Mesenchymal stem cell (in vitro differentiated cells and primary cell): ENCODE data around the gene SYT2.

Source experiments
- DNase-seq: peaks from one replicate; pipeline ENCODE4 v3.0.0-alpha.2; 2013
- H2AFZ ChIP-seq: one replicate; pipeline ENCODE4 v1.6.1; 2013; ENCODE audit warnings: low read depth, mild to moderate bottlenecking, control low read depth, inconsistent platforms, low read length, moderate library complexity
- H2AK5ac ChIP-seq: 2 replicates; pipeline ENCODE4 v1.6.1; 2013; ENCODE audit warnings: low read length, moderate library complexity, mild to moderate bottlenecking, inconsistent platforms; ENCODE audit not compliant: severe bottlenecking
- H2BK120ac ChIP-seq: one replicate; pipeline ENCODE4 v1.6.1; 2013; ENCODE audit warnings: low read depth, mild to moderate bottlenecking, inconsistent platforms, low read length, moderate library complexity
- H2BK12ac ChIP-seq, 2 experiments: one replicate each; pipeline ENCODE4 v1.6.1; 2013; ENCODE audit warnings: inconsistent platforms in 2 of 2, low read length in 2 of 2, mild to moderate bottlenecking in 2 of 2, moderate library complexity in 2 of 2, control low read depth in 1 of 2
- H2BK15ac ChIP-seq: one replicate; pipeline ENCODE4 v1.6.1; 2013; ENCODE audit warnings: mild to moderate bottlenecking, low read depth, inconsistent platforms; ENCODE audit not compliant: poor library complexity, severe bottlenecking
- H2BK5ac ChIP-seq: 2 replicates; pipeline ENCODE4 v1.6.1; 2013; ENCODE audit warnings: low read depth, mild to moderate bottlenecking, low read length, control low read depth, inconsistent platforms; ENCODE audit not compliant: poor library complexity, severe bottlenecking
- H3K14ac ChIP-seq, 2 experiments: one replicate each; pipeline ENCODE4 v1.6.1; 2013; ENCODE audit warnings: inconsistent platforms in 2 of 2, low read length in 2 of 2, control low read depth in 1 of 2, mild to moderate bottlenecking in 1 of 2, moderate library complexity in 1 of 2
- H3K18ac ChIP-seq, 2 experiments: one replicate each; pipeline ENCODE4 v1.6.1; 2013; ENCODE audit warnings: inconsistent platforms in 2 of 2, low read length in 2 of 2, control low read depth in 1 of 2, low read depth in 1 of 2, mild to moderate bottlenecking in 1 of 2
- H3K23ac ChIP-seq, 2 experiments: one replicate each; pipeline ENCODE4 v1.6.1; 2013; ENCODE audit warnings: inconsistent platforms in 2 of 2, low read length in 2 of 2, mild to moderate bottlenecking in 2 of 2, moderate library complexity in 2 of 2, control low read depth in 1 of 2
- H3K27ac ChIP-seq: 2 replicates; pipeline ENCODE4 v1.5.1; 2013; ENCODE audit warnings: mild to moderate bottlenecking, moderate library complexity, low read length, control low read depth, inconsistent platforms; ENCODE audit not compliant: poor library complexity, severe bottlenecking
- H3K27me3 ChIP-seq, 2 experiments: 2 replicates each; pipeline versions ENCODE4 v1.6.1 to v1.7.0; 2013; ENCODE audit warnings: low read length in 2 of 2, mild to moderate bottlenecking in 2 of 2, moderate library complexity in 2 of 2, control low read depth in 1 of 2, inconsistent platforms in 1 of 2; ENCODE audit not compliant: control insufficient read depth in 1 of 2, insufficient read depth in 1 of 2
- H3K36me3 ChIP-seq, 2 experiments: 2 replicates each; pipeline versions ENCODE4 v1.6.1 to v1.7.0; 2013; ENCODE audit warnings: low read length in 2 of 2, control low read depth in 1 of 2, inconsistent platforms in 1 of 2, low read depth in 1 of 2, mild to moderate bottlenecking in 1 of 2; ENCODE audit not compliant: insufficient read depth in 2 of 2, control insufficient read depth in 1 of 2
- H3K4ac ChIP-seq, 2 experiments: one replicate each; pipeline ENCODE4 v1.6.1; 2013; ENCODE audit warnings: inconsistent platforms in 2 of 2, low read length in 2 of 2, mild to moderate bottlenecking in 2 of 2, moderate library complexity in 2 of 2, control low read depth in 1 of 2, low read depth in 1 of 2
- H3K4me1 ChIP-seq: 2 replicates; pipeline ENCODE4 v1.6.1; 2013; ENCODE audit warnings: low read depth, low read length, control low read depth; ENCODE audit not compliant: control insufficient read depth, insufficient read depth
- H3K4me2 ChIP-seq: 2 replicates; pipeline ENCODE4 v1.6.1; 2013; ENCODE audit warnings: low read length, mild to moderate bottlenecking, inconsistent platforms; ENCODE audit not compliant: poor library complexity, severe bottlenecking
- H3K4me3 ChIP-seq, 2 experiments: 2 replicates each; pipeline versions ENCODE4 v1.5.1 to v1.7.0; 2013; ENCODE audit warnings: low read length in 2 of 2, mild to moderate bottlenecking in 2 of 2, control low read depth in 1 of 2, low read depth in 1 of 2; ENCODE audit not compliant: insufficient read depth in 1 of 2
- H3K79me1 ChIP-seq: replicated peaks from 2 replicates; pipeline ENCODE4 v1.6.1; 2013; ENCODE audit warnings: mild to moderate bottlenecking, control low read depth, low read length, inconsistent platforms; ENCODE audit not compliant: poor library complexity, severe bottlenecking
- H3K9ac ChIP-seq: 2 replicates; pipeline ENCODE4 v1.7.0; 2013; ENCODE audit warnings: mild to moderate bottlenecking, low read length, moderate library complexity
- H3K9me3 ChIP-seq: 2 replicates; pipeline ENCODE4 v1.7.0; 2013; ENCODE audit warnings: mild to moderate bottlenecking, low read length; ENCODE audit not compliant: control insufficient read depth
- H4K8ac ChIP-seq: one replicate; pipeline ENCODE4 v1.6.1; 2013; ENCODE audit warnings: inconsistent platforms, mild to moderate bottlenecking, low read length, moderate library complexity
- H4K91ac ChIP-seq: one replicate; pipeline ENCODE4 v1.6.1; 2013; ENCODE audit warnings: mild to moderate bottlenecking, low read length, inconsistent platforms
- WGBS: methylation state at CpG from one replicate; pipeline ENCODE4 v1.1.7; 2013; ENCODE audit warnings: mixed read lengths; 5-methylcytosine and 5-hydroxymethylcytosine counted together

The SYT2 gene

GRCh38 chr1:202673531-202673930 lies 36.7 kb downstream of the SYT2 start:
- no peak overlapping the region for H3K4ac ChIP-seq
- no peak for DNase-seq
- 90% methylated on average over 5 of the region's 5 CpGs for WGBS
- no peak overlapping the region for H3K14ac ChIP-seq
- H2BK120ac ChIP-seq = no peak overlapping the region
- peaks cover 25 to 71% of the 10 kb centered on the region in 2 experiments for H3K27me3 ChIP-seq
- no peak overlapping the region for H3K18ac ChIP-seq
- H3K4me2 ChIP-seq = no peak overlapping the region
- H2AFZ ChIP-seq = no peak overlapping the region
- no peak overlapping the region for H2BK12ac ChIP-seq
- peaks cover 7% of the 10 kb centered on the region for H3K9me3 ChIP-seq
- H2BK5ac ChIP-seq = no peak overlapping the region
- H3K36me3 ChIP-seq = no peaks in the 10 kb centered on the region
- H3K9ac ChIP-seq = no peak overlapping the region
- no peak overlapping the region for H3K4me3 ChIP-seq
- H2AK5ac ChIP-seq = no peak overlapping the region
- no peak overlapping the region for H3K27ac ChIP-seq
- H3K23ac ChIP-seq = no peak overlapping the region
- no peak overlapping the region for H4K91ac ChIP-seq
- peaks cover 2% of the 10 kb centered on the region for H3K4me1 ChIP-seq
- H4K8ac ChIP-seq = no peak overlapping the region
- H3K79me1 ChIP-seq = no peaks in the 10 kb centered on the region
- no peak overlapping the region for H2BK15ac ChIP-seq

GRCh38 chr1:202671399-202671798 lies 38.9 kb downstream of the SYT2 start:
- no peak for DNase-seq
- H2BK5ac ChIP-seq = no peak overlapping the region
- no peak overlapping the region for H2BK12ac ChIP-seq
- H3K4ac ChIP-seq = no peak overlapping the region
- H3K27ac ChIP-seq = no peak overlapping the region
- H2BK15ac ChIP-seq = no peak overlapping the region
- H3K27me3 ChIP-seq = peaks cover 17 to 62% of the 10 kb centered on the region in 2 experiments
- H3K4me2 ChIP-seq = no peak overlapping the region
- peaks cover 2% of the 10 kb centered on the region for H3K4me1 ChIP-seq
- H2AK5ac ChIP-seq = no peak overlapping the region
- no peak overlapping the region for H3K9ac ChIP-seq
- no peak overlapping the region for H2BK120ac ChIP-seq
- H3K36me3 ChIP-seq = no peaks in the 10 kb centered on the region
- no peak overlapping the region for H3K14ac ChIP-seq
- 64% methylated on average over 5 of the region's 5 CpGs for WGBS
- H3K23ac ChIP-seq = no peak overlapping the region
- no peaks in the 10 kb centered on the region for H3K79me1 ChIP-seq
- H4K91ac ChIP-seq = no peak overlapping the region
- no peak overlapping the region for H2AFZ ChIP-seq
- H3K18ac ChIP-seq = no peak overlapping the region
- no peak overlapping the region for H4K8ac ChIP-seq
- H3K9me3 ChIP-seq = no peaks in the 10 kb centered on the region
- H3K4me3 ChIP-seq = no peak overlapping the region

- no peak overlapping the region for H3K23ac ChIP-seq
- no peak overlapping the region for H2BK5ac ChIP-seq
- no peak overlapping the region for H3K27ac ChIP-seq
- no peak overlapping the region for H4K91ac ChIP-seq
- H2BK120ac ChIP-seq = no peak overlapping the region
- no peak overlapping the region for H3K4ac ChIP-seq
- H2BK12ac ChIP-seq = no peak overlapping the region
- peaks cover 35 to 51% of the 10 kb centered on the region in 2 experiments for H3K27me3 ChIP-seq
- WGBS = 96% methylated on average over 2 of the region's 3 CpGs
- no peak for DNase-seq
- H3K79me1 ChIP-seq = no peaks in the 10 kb centered on the region
- H2AK5ac ChIP-seq = no peak overlapping the region
- no peak overlapping the region for H2BK15ac ChIP-seq
- H4K8ac ChIP-seq = no peak overlapping the region
- H3K18ac ChIP-seq = no peak overlapping the region
- H3K14ac ChIP-seq = no peak overlapping the region
- no peak overlapping the region for H3K9ac ChIP-seq
- no peak overlapping the region for H3K4me3 ChIP-seq
- H2AFZ ChIP-seq = no peak overlapping the region
- no peaks in the 10 kb centered on the region for H3K4me1 ChIP-seq
- H3K9me3 ChIP-seq = no peaks in the 10 kb centered on the region
- H3K4me2 ChIP-seq = no peak overlapping the region
- H3K36me3 ChIP-seq = no peaks in the 10 kb centered on the region
Observed at GRCh38 chr1:202665417-202665816, 44.8 kb downstream of the SYT2 start.

GRCh38 chr1:202664083-202664482 lies 46.2 kb downstream of the SYT2 start:
- no CpG with 5 or more reads among the region's 1 CpG for WGBS
- no peak overlapping the region for H2BK12ac ChIP-seq
- no peaks in the 10 kb centered on the region for H3K79me1 ChIP-seq
- no peak overlapping the region for H3K18ac ChIP-seq
- peaks cover 48 to 57% of the 10 kb centered on the region in 2 experiments for H3K27me3 ChIP-seq
- no peak overlapping the region for H3K4me2 ChIP-seq
- no peaks in the 10 kb centered on the region for H3K9me3 ChIP-seq
- H2AFZ ChIP-seq = no peak overlapping the region
- no peak overlapping the region for H2BK5ac ChIP-seq
- H3K4me3 ChIP-seq = no peak overlapping the region
- no peak for DNase-seq
- H3K23ac ChIP-seq = no peak overlapping the region
- H2BK15ac ChIP-seq = no peak overlapping the region
- H3K9ac ChIP-seq = no peak overlapping the region
- no peak overlapping the region for H4K91ac ChIP-seq
- H3K4me1 ChIP-seq = no peaks in the 10 kb centered on the region
- no peak overlapping the region for H2BK120ac ChIP-seq
- no peak overlapping the region for H3K4ac ChIP-seq
- H3K27ac ChIP-seq = no peak overlapping the region
- H3K14ac ChIP-seq = no peak overlapping the region
- no peak overlapping the region for H2AK5ac ChIP-seq
- no peaks in the 10 kb centered on the region for H3K36me3 ChIP-seq
- no peak overlapping the region for H4K8ac ChIP-seq
